H4 (cell line): Measurements from ENCODE around the gene CAPN9. TPM values are rescaled to one million over a fixed set of nuclear protein-coding genes. Genes with fewer than 3 reads are reported as not detected.
"Not testable (repeated sequence)": the region's sequence is repeated elsewhere in the genome, so short reads cannot be mapped to it uniquely, and the experiment has no call there.

ENCODE experiments used
- DNase-seq: peaks from one replicate; pipeline ENCODE4 v3.0.0-alpha.2; 2015; ENCODE audit warnings: low spot score
- total RNA-seq: library from RNA; depleted of rRNA; stranded (reverse); fragments of >200 nt; shearing (Covaris generic); gene quantifications from 2 replicates; pipeline ENCODE4 v1.2.3, GENCODE V29; 2014

CAPN9 gene
- total RNA-seq, 1 experiment from 2014 or later = 0.50 TPM

DNA sequence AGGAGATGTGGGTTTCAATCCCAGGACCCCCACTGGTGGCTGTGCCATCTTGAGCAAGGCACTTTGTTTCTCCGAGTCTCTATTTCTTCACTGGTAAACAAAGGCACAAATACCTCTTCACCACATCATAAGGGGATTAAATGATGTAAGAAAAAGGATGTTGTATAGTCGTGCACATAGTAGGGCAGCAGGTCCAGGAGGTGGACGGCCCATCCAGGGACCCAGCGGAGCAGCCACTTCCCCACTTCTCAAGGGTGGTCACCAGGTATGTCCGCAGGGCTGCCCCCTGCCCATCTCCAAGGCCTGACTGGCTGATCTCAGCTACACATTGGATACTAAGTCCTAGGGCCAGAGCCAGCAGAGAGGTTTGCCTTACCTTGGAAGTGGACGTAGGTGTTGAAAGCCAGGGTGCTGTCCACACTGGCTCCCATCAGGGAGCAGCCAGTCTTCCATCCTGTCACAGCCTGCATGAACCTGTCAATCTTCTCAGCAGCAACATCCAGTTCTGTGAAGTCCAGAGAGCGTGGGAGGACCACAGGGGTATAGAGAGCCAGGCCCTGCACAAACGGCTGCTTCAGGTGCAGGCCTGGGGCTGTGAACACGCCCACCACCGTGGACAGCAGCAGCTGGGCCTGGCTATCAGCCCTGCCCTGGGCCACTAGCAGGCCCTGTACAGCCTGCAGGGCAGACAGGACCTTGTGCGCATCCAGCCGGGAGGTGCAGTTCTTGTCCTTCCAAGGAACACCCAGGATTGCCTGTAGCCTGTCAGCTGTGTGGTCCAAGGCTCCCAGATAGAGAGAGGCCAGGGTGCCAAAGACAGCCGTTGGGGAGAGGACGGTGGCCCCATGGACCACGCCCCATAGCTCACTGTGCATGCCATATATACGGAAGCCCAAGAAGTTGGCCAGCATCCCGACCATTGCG is 37.3 kb upstream of the CAPN9 start:
- DNase-seq = no peak

DNA sequence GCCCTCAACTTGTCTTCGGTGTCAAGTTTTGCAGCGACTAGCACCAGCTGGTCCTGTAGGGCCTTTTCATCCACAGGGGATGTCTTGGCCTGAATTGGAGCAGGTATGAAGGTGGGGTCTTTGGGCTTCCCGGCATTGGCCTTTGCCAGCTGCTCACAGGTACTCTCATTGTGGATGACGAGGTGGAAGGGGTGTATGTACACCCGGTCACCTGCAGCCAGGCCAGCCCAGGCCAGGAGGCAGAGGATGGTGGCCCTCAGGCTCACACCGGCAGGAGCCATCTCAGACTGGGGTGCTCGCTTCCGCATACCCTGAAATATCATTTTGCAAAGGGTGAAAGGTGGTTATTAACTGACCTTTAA is 36.7 kb upstream of the CAPN9 start:
- no peak for DNase-seq

DNA sequence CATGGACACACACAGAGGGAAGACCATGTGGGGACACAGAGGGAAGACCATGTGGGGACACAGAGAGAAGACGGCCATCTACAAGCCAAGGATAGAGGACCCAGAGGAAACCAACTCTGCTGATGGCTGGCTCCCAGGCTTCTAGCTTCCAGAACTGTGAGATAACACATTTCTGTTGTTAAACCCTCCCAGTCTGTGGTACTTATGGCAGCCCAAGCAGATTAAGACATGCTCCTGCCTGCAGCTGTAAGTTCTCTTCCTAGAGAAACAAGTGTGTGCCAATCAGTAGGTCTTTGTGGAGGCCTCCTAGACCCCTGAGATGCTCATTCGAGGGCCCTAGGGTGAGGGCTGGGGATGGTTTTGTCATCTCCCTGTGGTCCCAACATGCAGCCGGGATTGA is 35.9 kb upstream of the CAPN9 start:
- no peak for DNase-seq

DNA sequence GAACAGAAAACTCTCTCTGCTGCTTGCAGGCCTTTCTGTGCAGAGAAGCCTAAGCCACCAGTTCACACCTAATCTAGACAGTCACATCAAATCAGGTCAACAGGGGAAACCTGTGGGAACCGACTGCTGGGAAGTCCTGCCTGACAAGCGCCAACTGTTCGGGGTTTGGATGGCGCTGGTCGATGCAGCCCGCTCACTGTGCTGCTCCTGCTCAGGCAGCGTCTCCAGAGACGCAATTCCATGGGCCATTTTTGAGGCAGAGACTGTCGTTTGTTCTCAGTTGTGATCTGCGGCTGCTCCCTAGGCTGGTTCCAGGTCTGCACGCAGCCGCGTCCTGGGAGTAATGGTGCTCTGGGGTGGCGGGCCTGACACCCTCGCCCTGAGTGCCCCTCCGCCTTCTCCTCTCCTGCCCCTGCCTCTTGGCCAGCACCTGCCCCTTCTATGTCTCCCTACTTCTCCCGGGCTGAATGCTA is 34.7 kb upstream of the CAPN9 start:
- DNase-seq = no peak

DNA sequence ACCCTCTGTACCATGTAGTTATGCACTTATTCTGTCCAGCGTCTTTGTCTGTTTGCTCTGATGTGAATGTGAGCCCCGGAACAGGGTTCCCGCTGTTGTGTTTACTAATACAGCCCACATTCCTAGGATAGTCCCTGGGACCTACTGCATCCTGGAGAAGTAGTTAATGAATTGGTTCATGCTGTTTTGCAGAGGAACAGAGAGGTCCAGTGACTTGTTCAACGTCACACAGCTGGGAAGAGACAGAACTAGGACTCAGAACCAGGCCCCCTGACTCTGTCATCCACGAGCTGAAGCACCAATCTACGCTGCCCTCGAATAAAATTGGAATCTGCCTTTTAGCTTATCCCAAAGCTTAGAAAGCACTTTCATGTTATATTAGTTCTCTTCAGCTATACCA is 34.0 kb upstream of the CAPN9 start:
- no peak for DNase-seq

DNA sequence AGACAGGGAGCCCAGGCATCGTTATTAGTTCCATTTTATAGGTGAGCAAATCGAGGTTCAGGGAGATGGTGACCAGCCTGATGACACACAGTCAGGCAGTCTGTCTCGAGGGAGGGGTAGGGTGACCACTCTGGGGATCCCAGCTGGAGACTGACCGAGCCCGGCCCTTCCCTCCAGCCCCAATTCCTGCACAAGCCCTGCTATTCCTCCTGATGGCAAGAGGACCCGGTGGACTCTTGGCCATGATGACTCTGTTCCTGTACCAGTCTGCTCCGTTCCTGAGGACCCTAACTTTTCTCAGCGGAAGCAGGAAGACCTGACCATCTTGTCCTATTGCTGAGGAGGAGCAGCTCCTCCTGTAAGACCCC is 33.7 kb upstream of the CAPN9 start:
- no peak for DNase-seq

DNA sequence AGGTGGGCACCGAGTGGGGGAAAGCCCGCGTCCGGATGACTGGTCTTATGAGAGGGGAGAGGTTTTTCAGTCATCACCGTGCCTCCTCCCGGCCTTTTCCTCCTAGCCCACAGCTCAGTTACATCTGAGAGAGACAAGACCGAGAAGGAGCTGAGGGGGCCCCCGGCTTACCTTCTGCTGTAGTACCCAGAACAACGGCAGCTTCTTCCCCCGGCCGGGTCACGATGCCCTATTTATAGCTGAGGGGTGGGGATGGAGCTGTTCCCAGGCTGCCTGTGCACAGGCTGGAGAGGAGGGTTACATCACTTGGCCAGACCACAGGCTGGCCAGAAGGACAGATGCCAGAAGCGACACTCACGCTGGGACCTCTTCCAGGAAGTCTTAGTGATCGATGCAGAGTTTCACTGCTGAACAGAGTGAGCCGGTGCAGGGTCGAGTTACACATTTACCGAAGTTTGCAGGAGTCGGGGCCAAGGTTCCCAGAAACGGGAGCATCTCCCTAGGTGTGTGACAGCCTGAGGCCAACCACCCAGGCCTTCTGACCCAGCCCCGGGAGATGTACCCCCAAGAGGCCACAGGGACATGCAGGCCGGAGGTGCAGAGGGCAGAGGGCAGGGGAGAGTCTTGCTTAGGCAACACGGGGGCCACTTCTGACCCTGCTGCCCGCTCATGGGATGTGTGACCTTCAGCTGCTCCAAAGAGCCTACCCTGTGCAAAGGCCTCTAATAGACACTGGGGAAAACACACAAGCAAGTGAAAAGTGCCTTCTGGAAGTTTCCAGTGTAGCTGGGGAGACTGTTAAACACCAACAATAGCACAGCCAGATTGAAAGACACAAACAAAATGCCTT is 33.0 kb upstream of the CAPN9 start, which contains the start of gene AGT:
TSS of gene AGT (minus strand) at position 208 of the 850 bp plus-strand sequence. CDS start 3,299 bp downstream, outside the sequence.
- DNase-seq = peak; percentile 78

DNA sequence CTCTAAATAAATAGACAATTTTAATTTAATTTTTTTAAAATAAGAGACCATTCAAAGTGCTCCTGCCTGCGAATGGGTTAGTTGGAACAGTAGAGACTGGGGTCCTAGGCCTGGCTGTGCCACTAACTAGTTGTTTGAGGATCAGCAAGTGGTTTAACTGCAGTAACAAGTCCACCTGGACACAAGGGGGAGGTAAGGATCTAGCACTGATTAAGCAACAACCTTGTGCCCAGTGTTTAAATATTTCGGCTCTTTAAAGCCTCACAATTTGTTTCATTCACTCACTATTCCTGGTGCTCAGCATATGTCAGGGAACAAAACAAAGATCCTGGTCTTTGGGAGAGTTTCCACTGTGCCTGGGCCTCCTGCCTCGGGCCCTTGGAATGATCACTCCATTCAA is 31.7 kb upstream of the CAPN9 start:
- DNase-seq = no peak

DNA sequence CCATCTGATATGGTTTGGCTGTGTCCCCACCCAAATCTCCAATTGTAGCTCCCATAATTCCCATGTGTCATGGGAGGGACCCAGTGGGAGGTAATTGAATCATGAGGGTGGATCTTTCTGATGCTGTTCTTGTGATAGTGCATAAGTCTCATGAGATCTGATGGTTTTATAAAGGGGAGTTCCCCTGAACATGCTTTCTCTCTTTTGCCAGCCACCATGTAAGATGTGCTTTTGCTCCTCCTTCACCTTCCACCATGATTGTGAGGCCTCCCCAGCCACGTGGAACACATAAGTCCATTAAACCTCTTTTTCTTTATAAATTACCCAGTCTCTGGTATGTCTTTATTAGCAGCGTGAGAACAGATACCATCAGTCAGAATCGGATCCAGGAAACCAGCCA is 30.7 kb upstream of the CAPN9 start:
- DNase-seq = not testable (repeated sequence)

DNA sequence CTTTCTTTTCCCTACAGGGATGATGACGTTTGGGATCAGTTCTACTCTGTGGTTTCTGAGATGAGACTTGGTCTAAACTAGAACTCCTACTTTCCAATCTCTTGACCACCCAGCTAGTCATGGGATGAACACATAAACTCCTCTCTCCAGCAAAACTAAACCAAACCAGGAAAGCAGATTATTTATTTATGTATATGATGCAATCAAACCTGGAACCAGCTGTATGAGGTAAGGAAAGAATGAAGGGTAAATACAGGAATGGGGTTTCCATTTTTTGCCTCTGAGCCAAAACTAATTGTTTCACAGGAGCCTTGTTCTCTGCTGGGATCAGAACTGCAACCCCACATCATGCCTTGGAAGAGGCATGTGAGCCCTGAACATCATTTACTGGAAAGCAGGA is 29.9 kb upstream of the CAPN9 start:
- DNase-seq = peak; percentile 84

DNA sequence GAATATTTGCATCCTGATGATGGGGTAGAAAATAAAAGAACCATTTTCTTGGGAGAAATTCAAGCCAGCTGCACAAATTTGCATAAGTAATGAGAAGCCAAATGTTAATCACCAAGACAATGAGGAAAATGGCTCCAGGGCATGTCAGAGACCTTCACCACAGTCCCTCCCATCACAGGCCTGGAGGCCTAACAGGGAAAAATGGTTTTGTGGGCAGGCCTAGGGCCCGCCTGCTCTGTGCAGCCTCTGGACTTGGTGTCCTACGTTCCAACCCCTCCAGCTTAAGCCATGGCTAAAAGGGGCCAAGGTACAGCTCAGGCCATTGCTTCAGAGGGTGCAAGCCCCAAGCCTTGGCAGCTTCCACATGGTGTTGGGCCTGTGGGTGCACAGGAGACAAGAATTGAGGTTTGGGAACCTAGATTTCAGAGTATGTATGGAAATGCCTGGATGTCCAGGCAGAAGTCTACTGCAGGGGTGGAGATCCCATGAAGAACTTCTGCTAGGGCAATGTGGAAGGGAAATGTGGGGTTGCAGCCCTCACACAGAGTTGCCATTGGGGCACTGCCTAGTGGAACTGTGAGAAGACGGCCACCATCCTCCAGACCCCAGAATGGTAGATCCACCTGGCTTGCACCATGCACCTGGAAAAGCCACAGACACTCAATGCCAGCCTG is 25.2 kb upstream of the CAPN9 start:
- DNase-seq = not testable (repeated sequence)

DNA sequence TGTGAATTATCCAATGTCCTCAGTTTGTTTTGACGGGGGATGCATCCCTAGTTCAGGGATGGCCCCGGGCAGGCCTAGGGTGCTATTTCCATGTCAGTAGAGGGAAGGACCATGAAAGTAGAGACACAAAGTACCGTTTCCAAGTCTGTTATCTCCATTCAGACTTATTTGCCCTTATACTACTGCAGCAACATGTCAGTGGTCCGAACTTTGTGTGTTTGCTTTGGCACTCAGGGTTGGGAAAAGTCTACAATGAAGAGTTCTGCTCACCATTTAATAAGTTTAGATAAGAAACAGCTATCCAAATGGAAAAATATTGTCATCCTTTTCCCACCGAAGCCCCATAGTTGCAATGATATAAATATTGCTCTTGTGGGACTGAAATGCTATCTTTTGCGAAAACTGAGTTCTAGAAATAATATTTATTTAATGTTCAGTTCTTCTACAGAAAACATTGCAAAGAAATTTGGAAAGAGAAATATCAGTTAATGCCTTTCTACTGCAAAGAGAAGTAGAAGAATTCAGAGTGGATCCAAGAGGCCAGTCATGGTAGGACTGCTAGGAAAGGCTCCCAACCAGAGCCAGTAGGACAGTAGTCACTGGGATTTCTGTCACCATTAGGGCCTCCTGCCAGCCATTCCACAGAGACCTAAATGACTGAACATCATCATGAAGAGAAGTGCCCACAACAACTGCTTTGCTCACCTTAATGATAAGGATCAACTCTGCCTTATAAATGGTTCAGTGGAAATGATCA is 21.8 kb upstream of the CAPN9 start:
- no peak for DNase-seq

DNA sequence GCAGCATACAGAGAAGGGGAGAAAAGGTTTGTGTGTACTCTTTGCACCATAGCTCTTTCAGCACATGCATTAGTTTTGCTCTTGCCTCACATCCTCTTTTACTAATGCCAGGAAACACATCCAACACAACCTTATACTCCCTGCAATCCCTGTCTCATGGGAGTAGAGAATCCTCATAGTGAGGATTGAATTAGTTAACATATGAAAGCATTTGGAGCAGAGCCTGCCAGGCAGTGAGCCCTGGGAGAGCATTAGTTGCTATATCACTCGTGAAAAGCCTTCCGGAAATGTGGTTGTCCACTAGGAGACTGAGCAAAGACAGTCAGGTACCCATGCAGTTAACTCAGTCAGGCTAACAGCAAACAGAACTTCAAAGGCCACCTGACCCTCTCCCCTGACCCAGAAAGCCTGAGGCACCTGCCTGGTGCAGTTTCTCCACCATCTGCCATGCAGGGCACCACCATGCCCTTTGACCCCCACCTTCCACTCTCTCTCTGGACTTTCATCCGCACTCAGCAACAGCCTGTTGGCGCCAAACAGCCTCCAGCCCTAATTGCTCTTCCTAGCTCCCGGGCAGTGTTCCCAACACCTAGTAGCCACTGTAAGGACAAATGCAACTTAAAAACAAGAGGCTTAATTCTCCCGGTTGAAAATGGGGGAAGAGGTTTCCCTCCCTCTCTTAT is 18.3 kb upstream of the CAPN9 start:
- DNase-seq = no peak

DNA sequence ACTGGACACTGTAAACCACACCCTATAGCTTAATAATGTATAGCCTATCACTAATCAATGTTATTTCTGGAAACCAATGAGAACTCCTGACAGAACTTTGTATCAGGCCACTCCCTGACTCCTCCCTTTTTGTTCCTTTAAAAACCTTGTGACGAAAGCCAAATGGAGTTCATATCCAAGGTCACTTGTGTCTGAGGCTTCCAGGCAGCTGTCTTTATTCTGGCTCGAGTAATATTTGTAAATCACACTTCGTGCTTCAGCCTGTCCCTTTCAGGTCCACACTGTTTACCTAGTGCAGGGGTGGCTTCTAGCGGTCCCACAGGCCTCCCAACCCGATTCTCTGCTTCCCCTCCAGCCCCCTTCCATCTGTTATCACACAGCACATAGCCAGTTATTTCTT is 16.2 kb upstream of the CAPN9 start:
- DNase-seq = no peak

DNA sequence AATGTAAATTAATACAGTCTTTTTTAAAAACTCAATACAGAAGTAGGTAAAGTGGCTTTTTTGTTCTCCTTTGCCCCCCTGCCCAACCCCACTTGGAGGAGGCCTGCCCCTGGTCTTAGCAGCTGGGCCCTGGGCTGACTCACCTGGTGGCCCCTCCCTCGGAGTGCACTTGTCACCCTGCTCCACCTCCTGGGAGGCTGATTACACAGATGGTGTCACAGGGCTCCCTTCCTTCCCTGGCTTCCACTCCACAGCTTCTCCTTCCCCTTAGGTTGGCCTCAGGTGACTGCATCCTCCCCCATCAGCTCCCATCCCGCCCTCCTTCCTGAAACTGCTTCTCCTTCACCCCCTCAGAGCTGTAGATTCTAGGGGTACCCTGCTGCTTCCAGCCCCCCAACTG is 11.7 kb upstream of the CAPN9 start:
- DNase-seq = no peak

DNA sequence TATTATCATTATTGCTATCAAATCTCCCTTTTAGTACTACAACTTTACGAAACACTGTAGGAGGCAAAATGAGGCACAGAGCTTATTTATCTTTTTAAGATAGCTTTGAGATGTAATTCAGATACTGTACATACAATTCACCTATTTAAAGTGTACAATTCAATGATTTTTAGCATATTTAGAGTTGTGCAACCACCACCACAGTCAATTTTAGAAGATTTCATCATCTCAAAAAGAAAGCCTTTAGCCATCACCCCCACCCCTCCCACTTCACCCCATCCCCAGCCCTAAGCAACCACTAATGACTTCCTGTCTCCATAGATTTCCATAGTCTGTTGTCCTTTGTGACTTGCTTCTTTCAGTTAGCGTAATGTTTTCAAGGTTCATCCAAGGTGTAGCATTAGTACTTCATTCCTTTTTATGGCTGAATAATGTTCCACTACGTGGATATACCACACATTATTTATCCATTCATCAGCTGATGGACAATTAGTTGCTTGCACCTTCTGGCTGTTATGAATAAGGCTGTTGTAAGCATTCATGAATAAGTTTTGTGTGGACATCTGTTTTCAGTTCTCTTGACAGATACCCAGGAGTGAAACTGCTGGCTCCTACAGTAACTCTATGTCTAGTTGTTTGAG is 9.4 kb upstream of the CAPN9 start:
- no peak for DNase-seq

DNA sequence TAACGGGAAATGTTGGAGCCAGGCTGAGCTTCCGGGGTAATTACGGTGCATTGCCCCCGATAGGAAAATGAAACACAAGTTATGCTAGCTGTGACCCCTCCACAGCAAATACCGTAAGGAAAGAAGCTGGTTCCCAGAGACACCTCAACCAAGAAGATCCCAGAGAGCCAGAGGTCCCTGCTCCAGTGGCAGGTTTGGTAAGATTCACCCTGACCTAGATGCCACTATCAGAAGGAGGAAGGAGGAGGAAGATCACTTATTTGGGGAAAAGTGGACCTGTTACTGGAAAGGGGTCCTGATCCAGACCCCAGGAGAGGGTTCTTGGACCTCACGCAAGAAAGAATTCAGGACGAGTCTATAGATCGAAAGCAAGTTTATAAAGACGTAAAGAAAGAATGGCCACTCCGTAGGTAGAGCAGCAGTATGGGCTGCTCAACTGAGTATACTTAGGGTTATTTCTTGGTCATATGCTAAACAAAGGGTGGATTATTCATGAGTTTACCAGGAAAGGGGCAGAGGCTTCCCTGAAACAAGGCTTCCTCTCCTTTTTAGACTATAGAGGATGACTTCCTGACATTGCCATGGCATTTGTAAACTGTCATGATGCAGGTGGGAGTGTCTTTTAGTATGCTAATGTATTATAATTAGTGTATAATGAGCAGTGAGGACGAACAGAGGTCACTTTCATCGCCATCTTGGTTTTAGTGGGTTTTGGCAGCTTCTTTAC is 7.5 kb upstream of the CAPN9 start:
- DNase-seq = no peak

DNA sequence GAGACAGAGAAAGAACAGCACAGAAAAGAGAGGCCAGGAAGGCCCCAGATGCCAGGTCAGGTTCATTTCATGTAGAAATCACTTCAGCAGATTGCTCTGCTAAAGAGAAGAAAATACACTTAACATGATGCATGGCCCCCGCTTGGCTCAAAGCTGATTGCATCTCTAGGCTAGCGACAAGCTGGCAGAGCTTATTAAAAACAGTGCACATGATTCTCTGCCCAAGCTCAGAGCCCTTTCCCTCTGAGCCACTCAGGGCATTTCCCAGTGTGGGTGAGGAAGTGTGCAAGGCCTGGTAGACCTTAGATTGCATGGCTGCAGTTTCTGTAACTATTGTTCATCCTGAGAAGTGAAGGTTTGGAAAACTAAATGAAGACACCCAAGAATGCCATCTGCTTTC is 3.3 kb upstream of the CAPN9 start:
- no peak for DNase-seq

DNA sequence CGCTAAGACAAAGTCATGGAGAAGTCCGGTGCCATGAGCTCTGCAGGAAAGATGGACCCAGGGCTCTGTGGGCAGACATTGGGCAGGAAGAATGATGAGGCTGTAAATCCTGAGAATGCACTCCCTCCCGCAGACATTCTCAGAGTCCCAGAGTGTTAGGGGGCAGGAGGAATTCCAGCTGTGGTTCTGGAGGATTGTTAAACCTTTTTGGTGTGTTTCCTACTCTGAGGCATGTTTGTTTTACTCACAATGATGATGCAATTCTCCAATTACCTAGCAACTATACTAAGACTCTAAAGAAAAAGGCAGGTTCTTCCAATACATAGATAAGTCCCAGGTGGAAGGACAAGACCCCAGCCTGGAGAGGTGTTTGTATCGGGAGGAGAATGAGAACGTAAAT is 2.8 kb upstream of the CAPN9 start:
- peak; percentile 61 for DNase-seq

DNA sequence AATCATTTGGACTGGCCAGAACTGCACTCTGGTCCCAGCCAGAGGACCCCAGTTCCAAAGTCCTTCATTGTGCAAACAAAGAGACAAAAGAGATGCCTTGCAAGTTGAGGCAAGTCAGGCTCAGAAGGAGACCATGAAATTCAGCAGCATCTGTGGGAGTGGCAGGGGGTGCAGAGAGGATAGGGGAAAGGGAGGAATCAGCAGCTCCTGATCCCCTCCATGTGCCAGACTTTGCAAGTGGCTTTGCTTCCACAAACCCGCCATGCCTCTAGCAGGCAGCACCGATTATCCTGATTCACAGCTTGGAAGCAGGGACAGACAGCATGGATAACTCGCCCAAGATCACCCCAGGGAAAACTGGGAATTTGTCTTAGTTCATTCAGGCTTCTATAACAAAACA is 2.1 kb upstream of the CAPN9 start:
- DNase-seq = no peak
